ENCODE results near the gene TBC1D22A.

DNA sequence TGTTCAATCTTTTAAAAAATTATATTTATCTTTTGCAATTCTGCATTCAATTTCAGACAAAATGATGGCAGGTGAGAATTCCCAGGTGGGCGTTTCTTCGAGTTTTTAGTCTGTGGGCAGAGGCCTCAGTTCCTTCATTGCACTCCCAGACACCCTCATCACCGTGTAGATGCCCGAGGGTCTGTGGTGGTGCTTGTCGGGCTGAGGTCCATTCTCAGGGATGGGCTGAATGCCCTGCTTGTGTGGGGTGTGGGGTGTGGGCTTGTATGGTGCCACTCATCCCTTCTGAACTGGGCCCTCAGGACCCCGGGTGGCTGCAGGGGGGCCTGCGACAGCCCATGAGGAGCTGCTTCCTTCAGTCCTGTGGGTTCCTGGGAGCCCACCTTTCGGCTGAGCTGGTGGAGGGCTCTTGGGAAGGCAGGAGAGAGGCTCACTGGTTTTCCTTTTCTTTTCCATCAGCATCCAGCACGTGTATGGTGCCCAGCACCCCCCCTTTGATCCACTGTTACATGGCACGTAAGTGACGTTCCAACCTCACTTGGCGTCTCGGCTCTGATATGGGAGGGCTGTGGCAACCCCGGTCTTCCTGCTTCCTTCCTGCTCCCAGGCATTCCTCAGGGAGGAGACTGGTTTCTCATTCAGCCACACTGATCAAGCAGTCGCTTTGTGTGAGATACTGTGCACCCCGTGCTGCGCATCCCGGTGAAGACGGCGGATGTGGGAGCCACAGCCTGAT is 29.8 kb downstream of the TBC1D22A start:
- TF ChIP-seq, protein P1, sequence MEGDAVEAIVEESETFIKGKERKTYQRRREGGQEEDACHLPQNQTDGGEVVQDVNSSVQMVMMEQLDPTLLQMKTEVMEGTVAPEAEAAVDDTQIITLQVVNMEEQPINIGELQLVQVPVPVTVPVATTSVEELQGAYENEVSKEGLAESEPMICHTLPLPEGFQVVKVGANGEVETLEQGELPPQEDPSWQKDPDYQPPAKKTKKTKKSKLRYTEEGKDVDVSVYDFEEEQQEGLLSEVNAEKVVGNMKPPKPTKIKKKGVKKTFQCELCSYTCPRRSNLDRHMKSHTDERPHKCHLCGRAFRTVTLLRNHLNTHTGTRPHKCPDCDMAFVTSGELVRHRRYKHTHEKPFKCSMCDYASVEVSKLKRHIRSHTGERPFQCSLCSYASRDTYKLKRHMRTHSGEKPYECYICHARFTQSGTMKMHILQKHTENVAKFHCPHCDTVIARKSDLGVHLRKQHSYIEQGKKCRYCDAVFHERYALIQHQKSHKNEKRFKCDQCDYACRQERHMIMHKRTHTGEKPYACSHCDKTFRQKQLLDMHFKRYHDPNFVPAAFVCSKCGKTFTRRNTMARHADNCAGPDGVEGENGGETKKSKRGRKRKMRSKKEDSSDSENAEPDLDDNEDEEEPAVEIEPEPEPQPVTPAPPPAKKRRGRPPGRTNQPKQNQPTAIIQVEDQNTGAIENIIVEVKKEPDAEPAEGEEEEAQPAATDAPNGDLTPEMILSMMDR (IDR thresholded peaks at IDR 0.05; ENCODE audit: poor library complexity): no peak
- TF ChIP-seq EZH2 (IDR thresholded peaks at IDR 0.05; ENCODE audit: borderline replicate concordance) (no peak), EZH2phosphoT487 (IDR thresholded peaks at IDR 0.05; ENCODE audit: low read depth, severe bottlenecking, unreplicated experiment) (no peak)
